SH-SY5Y (cell line): ENCODE data around the gene ETV6.

Experiments used
- GATA2 ChIP-seq: IDR thresholded peaks from 2 replicates; pipeline ENCODE4 v1.6.1; 2011; ENCODE audit warnings: mild to moderate bottlenecking, low read depth, low read length
- GATA3 ChIP-seq: IDR thresholded peaks from 2 replicates; pipeline ENCODE4 v1.6.1; 2011; ENCODE audit warnings: low read depth, mild to moderate bottlenecking, low read length, moderate library complexity

ETV6 gene

DNA sequence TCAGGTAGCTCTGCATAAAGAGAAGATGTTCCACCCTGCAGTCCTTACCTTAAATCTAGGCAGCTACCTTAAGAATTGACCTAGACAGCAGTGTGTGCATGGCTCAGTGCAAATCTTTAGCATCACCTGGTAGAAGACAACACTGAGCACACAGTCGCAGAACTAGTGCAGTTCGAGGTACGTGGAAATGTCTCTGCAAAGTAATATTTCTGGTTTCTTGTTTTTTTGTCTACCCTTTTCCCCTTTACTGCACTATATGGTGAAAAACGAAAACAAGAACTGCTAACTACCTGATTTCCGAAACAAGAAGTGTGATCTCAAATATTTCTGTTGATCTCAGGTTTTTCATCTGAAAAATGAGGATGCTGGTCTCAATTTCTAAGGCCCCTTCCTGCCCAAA, 82.5 kb downstream of the ETV6 start:
- TF ChIP-seq GATA3: no peak
- no peak for TF ChIP-seq GATA2

DNA sequence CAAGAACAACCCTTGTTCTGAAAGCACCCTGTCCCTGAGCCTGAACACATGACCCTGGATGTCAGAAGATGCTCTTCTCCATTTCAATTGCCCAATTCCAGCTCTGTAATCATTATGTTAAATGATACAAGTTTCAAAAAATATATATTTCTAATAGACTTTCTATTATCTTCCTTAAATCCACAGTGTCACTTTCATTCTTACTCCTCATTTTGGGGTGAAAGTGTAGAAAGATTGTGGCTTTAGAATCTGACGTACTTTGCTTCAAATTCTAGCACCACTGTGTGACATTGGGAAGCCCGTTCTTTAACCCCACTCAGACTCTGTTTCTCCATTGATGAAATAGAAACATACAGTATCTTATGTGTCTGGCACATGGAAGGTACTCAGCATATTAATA, 83.2 kb downstream of the ETV6 start:
- TF ChIP-seq GATA3 (no peak), GATA2 (no peak)

DNA sequence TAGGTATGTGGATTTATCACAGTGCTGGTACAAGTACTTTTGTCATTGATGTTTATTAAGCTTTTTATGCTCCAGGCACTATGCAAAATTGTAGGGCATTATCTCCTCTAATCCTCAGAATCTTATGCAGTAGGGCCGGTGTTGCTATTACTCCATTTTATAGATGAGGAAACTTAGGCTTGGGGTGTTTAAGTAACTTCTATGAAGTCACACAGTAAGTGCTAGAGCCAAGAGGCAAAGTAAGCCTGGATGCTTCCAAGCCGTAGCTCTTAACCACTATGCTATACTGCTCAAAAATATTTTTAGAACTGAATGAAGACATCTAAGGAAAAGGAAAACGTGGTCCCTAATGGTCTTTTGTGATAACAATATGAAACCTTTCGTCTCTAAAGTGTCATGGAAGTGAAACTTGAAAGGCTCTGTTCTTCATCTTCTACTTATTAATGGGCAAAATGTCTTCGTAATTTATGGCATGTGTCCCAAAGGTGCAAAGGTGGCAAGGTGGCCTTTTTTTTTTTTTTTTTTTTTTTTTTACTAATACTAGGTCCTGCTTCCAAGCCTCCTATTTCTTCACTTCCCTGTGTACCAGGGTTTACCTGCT, 85.2 kb downstream of the ETV6 start:
- no peak for TF ChIP-seq GATA2
- TF ChIP-seq GATA3: no peak

DNA sequence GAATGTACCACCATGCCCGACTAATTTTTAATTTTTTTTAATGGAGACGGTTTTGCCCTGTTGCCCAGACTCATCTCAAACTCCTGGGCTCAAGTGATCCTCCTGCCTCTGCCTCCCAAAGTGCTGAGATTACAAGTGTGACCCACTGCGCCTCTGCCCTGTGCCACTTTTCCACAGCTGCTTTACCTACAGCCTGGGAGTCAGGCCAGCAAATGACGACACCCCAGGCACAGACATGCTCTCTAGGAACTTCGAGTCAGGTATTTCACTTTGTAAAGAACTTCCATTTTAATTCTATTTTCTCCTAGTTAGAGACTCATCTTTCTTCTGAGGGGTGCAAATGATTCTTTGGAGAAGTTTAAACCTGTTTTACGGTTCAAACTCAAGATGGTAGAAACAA, 89.0 kb downstream of the ETV6 start:
- TF ChIP-seq GATA3 (no peak), GATA2 (no peak)

DNA sequence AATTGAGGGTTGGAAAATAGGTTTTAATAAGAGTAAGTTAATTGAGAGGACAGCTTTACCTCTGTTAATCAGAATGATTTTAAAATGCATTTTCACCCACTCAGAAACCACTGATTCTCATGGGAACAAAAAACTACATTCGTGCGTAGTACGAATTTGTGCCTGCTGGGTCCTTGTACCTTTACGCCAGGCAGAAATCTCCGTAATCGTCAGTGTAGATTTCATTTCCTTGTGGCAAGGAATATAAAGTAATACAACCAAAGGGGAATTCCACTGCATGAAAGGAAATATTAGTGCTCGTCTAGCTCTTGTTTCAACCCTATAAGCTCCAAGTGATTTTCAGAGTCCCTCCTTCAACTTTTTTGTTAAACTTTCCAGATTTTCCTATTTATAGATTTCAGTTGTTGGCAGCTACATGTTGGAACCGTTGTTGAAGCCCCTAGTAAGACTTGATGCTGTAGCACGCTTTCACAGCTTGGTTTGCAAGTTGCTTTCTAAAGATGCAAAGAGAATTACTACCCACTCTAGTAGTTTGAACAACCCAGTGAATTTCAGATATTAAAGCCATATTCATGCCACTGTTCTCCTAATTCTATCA, 90.6 kb downstream of the ETV6 start:
- TF ChIP-seq GATA2 (no peak), GATA3 (no peak)

DNA sequence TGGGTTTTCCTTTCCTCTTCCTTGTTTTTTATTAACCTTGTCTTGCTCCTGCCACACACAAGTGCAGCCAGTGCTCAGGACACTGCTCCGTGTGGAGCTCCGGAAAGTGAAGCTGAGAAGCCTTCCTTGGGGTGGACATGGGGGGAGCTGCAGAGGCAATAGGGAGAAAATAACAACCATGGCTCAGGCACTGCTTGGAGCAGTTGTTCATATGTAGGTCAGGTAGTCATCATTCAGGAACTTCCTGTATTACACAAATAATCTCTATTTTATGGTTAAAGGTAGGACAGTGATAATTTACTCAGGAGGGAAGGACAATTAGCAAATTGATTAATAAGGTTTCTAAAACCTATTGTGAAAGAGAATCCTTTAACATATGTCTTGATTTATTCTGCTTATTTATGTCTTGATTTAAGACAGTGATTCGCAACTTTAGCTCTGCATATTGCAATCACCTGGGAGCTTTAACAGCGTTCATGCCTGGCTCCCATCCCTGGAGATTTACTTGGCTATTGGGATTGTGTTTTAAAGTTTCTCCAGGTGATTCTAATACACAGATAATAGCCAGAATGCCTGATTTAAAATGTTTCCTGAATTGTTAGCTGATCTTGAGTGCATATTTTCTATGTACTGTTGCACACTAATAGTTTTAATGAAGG, 92.1 kb downstream of the ETV6 start:
- TF ChIP-seq GATA3 (no peak), GATA2 (no peak)

DNA sequence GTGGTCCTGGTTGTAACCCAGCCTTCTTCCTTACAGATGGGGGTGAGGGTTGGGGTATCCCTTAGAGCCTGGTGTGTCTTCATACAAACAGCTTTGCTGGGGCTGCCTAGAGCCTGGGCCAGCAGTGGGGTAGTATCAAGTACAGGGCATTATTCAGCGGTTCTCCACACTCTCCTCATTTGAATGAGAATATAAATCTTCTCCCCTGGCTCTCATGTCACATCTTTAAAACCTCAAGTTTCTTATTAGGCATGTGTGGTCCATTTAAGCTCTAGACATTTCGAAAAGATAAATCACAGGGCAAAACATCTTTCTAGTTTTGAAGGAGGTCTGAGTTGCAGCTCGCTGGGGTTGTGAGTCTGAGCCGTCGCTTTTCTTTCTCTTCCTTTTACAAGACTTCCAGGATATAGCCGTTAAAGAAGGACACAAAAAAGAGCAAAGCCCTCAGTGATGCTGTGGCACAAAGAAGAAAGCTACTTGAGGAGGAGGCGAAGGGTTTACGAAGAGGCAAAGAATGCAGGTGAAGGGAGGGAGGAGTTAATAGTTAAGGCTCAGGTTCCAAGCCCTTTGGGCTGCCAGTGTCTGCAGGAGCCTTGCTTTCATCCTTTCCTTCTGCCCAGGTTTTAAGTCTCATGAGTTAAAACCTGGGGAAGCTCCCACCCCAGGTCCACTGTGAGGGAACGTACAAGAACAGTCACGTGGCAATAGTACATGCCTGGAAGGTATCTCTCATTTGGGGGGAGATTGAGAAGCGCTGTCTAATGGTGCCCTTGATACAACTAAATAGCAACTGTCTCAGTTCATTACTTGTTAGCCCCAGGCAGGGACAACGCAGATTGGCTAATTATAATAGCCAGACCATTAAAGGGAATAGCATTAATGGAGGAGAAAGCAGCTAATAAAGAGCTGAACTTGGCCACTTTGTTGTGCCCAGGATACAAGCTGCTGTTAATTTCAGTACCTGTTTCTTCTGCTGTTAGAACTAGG, 94.2 kb downstream of the ETV6 start:
- TF ChIP-seq GATA2 (no peak), GATA3 (no peak)

DNA sequence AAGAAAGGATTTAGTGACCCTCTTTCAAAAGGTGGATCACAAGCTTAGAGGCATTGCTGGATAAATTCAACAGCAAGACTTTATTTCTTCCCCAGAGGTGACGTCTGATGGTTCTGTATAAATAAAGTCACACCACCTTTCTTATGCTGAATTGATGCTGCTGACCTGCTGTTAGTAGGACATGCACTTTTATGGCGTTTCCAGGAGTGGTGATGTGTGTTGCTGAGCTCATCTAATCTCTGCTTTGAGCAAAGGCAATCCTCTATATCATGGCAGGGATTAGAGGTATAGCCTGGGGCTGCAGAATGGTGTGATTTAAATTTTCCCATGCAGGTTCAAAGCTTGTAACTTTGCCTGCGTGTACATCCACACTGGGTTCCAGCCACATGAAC, 94.9 kb downstream of the ETV6 start:
- TF ChIP-seq GATA2: no peak
- TF ChIP-seq GATA3: no peak

DNA sequence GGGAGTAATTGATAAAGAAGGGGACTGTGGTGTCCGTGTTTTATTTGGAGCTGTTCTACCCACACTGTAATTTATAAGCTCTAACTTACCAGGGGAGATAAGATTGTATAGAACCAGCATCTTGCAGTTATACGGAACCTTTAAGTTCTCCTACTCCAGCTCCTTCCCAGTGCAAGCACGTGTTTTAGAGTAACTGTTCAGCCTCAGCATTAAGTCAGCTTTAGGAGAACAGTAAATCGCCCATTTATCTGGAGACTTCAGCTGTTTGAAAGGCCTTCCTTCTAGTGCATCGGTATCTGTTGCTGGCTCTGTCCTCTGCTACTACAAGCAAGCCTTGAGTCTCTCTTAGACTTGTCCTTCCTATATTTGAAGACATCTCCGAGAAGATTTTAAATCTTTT, 95.6 kb downstream of the ETV6 start:
- TF ChIP-seq GATA2: no peak
- no peak for TF ChIP-seq GATA3

DNA sequence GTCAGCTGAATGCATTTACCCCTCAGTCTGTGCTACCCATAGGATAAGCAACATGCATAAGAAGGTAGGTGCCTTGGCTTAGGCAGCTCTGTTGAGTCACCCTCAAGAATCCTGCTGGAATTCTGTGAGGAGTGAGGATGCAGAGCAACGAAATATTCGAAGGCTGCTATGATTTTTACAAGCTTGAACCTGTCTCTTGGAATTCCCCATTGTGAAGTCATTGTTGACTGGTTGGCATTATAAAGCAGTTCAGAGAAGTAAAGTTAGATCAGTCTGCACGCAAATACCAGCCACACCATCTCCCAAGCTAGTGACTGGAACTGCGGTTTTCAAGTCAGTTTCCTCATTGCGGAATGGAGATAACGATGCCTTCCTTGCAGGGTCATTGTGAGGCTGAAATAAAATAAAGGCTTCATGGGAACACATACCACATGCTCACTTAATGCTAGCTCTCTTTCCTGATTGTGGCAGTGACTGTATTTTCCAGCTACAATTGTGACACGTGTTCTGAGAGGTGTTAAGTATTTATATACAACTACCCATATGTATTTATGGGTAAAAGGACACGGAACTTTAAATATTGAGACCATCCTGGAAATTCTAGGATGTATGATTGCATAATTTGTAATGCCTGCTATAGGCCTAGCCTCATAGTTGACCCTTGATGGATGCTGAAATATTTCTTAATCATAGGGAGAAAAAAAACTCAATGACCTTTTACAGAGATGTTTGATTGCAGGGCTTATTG, 96.7 kb downstream of the ETV6 start:
- TF ChIP-seq GATA2 (no peak), GATA3 (no peak)

DNA sequence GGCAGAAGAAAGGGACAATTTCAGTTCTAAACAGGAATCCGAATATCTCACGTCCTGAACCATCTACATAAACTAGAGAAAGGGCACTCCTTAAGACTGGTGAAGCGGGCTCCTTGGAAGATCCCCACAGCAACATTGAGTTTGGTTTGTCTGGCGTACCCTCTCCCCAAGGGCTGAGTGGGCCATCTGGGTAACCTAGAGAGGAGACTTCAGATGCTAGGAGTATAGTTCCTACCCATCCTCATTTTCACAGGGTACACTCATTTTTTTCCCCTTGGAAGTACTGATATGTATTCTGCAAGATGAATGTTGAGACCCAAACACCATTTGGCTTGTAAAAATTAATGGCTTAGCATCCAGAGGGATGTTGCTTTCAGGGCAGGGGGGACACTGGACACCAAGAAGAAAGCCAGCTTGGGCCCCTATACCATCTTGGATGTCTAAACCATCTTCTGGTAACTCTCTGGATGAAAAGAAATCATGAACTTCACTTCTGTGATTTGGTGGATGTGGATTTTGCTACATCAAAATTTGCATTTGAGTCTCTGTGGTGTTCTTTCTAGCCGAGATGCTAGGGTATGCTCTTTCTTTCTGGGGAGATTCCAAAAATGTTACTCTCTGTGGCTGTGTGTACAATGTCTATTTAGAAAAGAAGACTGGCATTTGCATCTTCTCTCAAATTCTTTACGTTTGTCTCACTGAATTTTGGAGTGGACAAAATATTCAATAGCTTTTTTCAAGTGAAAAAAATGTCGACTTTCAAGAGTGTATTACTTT, 97.7 kb downstream of the ETV6 start:
- no peak for TF ChIP-seq GATA3
- TF ChIP-seq GATA2: no peak

DNA sequence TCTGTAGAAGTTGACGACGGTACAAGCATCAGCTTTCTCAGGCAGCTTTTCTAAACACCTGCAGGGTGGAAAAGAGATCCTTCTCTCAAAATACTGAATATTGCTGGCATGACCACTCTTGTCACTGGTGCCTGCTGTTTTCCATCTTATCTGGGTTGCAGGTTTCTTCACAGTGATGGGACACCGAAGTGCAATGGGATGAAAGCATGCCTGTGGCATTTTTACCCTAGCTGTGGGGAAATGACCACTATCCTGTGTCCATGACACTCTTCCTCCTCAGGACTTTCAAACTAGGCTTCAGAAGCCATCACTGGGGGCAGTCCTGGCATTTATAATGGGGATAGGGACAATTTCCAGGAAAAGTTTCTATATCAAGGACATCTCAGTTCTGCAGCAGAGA, 98.5 kb downstream of the ETV6 start:
- TF ChIP-seq GATA2 (no peak), GATA3 (no peak)

DNA sequence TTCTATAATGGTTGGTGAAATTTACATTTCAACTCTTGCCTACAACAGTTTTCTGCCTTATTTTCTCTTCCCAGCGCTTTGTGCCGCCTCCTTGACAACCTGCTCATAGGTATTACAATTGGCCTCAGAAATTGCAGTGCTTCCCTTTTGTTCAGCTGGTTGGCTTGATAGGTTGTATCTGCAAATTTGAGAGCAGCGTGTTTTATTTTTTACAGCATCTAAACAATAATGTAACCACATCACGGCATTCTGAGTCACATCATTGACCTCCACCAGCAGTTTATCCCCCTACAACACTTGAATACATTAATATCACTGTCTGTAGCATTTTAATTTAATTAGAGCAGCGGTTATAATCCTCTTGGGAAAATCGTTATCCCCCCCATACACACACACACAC, 99.4 kb downstream of the ETV6 start:
- no peak for TF ChIP-seq GATA2
- TF ChIP-seq GATA3: no peak
